GM06990 (cell line): ENCODE measurements around the gene TARS2.

ENCODE experiments used
- DNase-seq: peaks from one replicate; pipeline ENCODE4 v3.0.0-alpha.2; 2011; ENCODE audit not compliant: insufficient read length; ENCODE audit errors: extremely low read depth
- H3K27me3 ChIP-seq: replicated peaks from 2 replicates; pipeline ENCODE4 v1.6.0; 2011; ENCODE audit warnings: low read length; ENCODE audit not compliant: control insufficient read depth, insufficient read depth
- H3K36me3 ChIP-seq: 2 replicates; pipeline ENCODE4 v1.5.1; 2011; ENCODE audit warnings: low read length; ENCODE audit not compliant: control insufficient read depth, insufficient read depth
- H3K4me3 ChIP-seq: replicated peaks from 2 replicates; pipeline ENCODE4 v1.5.1; 2011; ENCODE audit warnings: low read depth, mild to moderate bottlenecking, control low read depth, low read length
- CTCF ChIP-seq: IDR thresholded peaks from 2 replicates; pipeline ENCODE4 v1.5.1; 2011; ENCODE audit warnings: low read length, control low read depth, mild to moderate bottlenecking, inconsistent platforms; ENCODE audit not compliant: insufficient read depth, poor library complexity, severe bottlenecking

The TARS2 gene

GRCh38 chr1:150486966-150487762 lies at the start of gene TARS2:
Gene TARS2 (plus strand): TSS chr1:150487419. CDS start chr1:150487451, 32 bp downstream.
- peak; percentile 83 for DNase-seq
- Histone ChIP-seq H3K4me3 (peak within 1 kb of the TSS; percentile 97), H3K36me3 (peaks cover 9% of the 10 kb centered on the region), H3K27me3 (no peaks in the 10 kb centered on the region)
- TF ChIP-seq CTCF: no peak

- H3K36me3 ChIP-seq: peaks cover 2% of the 10 kb centered on the region; the same call in 1 of the 2 replicates
- no peak for TF ChIP-seq CTCF
- no peak overlapping the region for H3K4me3 ChIP-seq
- no peak for DNase-seq
- no peaks in the 10 kb centered on the region for H3K27me3 ChIP-seq
Observed at GRCh38 chr1:150441121-150441520, 46.1 kb upstream of the TARS2 start.

GRCh38 chr1:150444232-150444631 lies 43.0 kb upstream of the TARS2 start:
- H3K36me3 ChIP-seq: peaks cover 3% of the 10 kb centered on the region
- no peaks in the 10 kb centered on the region for H3K27me3 ChIP-seq
- H3K4me3 ChIP-seq: no peak overlapping the region
- DNase-seq: no peak
- no peak for TF ChIP-seq CTCF

GRCh38 chr1:150456146-150456647 lies 31.0 kb upstream of the TARS2 start:
- Histone ChIP-seq H3K27me3 (no peaks in the 10 kb centered on the region), H3K36me3 (peaks cover 6% of the 10 kb centered on the region), H3K4me3 (no peak overlapping the region)
- no peak for TF ChIP-seq CTCF
- DNase-seq: no peak

GRCh38 chr1:150464422-150464826 lies 22.8 kb upstream of the TARS2 start:
- no peaks in the 10 kb centered on the region for H3K27me3 ChIP-seq
- peak; percentile 69 for TF ChIP-seq CTCF
- peaks cover 4% of the 10 kb centered on the region for H3K36me3 ChIP-seq
- no peak overlapping the region for H3K4me3 ChIP-seq
- DNase-seq: peak; percentile 31

GRCh38 chr1:150466964-150467363 lies 20.3 kb upstream of the TARS2 start:
- no peak for DNase-seq
- Histone ChIP-seq H3K4me3 (no peak overlapping the region), H3K36me3 (peaks cover 14% of the 10 kb centered on the region), H3K27me3 (no peaks in the 10 kb centered on the region)
- TF ChIP-seq CTCF: no peak
